Cardiac muscle cell (in vitro differentiated cells and primary cell): ENCODE data around the gene CHGA. TPM values are rescaled to one million over a fixed set of nuclear protein-coding genes. Genes with fewer than 3 reads are reported as not detected.

ENCODE experiments used
- DNase-seq, 2 donors: peaks; one replicate each; pipeline versions ENCODE4 v3.0.0 to v3.0.0-alpha.2; 2010 to 2017; ENCODE audit warnings: low read depth in 1 of 2, low spot score in 1 of 2
- H3K27ac ChIP-seq: fragments of 200-600 bp; sonication (generic); 2 replicates; pipeline ENCODE4 v1.5.1; 2016
- H3K27me3 ChIP-seq: fragments of 200-600 bp; sonication (generic); 2 replicates; pipeline ENCODE4 v1.6.0; 2016; ENCODE audit warnings: control low read depth
- H3K36me3 ChIP-seq: fragments of 200-600 bp; sonication (generic); 2 replicates; pipeline ENCODE4 v1.5.1; 2016; ENCODE audit warnings: control low read depth
- H3K4me1 ChIP-seq: fragments of 200-600 bp; sonication (generic); 2 replicates; pipeline ENCODE4 v1.8.1; 2017; ENCODE audit warnings: low read depth, mild to moderate bottlenecking, mixed run types
- H3K4me3 ChIP-seq: fragments of 200-600 bp; sonication (generic); 2 replicates; pipeline ENCODE4 v1.5.1; 2016; ENCODE audit warnings: mild to moderate bottlenecking
- H3K9me3 ChIP-seq: fragments of 200-600 bp; sonication (generic); 2 replicates; pipeline ENCODE4 v1.5.1; 2017; ENCODE audit warnings: low read depth, mild to moderate bottlenecking, control low read depth
- polyA plus RNA-seq: library from polyadenylated mRNA; unstranded; fragments of >200 nt; fragmentation: Nextera tagmentation; extraction: Ambion mirVana; gene quantifications from 2 replicates; pipeline ENCODE4 v1.2.1, GENCODE V29; 2016
- total RNA-seq: library from RNA; depleted of rRNA; stranded (reverse); fragments of >200 nt; gene quantifications from 2 replicates; pipeline ENCODE4 v1.2.3, GENCODE V29; 2016
- TF ChIP-seq, protein P1 (sequence below): IDR thresholded peaks from 2 replicates; pipeline ENCODE4 v1.5.1; 2012; ENCODE audit warnings: low read depth, mild to moderate bottlenecking, low read length

The CHGA gene, protein sequence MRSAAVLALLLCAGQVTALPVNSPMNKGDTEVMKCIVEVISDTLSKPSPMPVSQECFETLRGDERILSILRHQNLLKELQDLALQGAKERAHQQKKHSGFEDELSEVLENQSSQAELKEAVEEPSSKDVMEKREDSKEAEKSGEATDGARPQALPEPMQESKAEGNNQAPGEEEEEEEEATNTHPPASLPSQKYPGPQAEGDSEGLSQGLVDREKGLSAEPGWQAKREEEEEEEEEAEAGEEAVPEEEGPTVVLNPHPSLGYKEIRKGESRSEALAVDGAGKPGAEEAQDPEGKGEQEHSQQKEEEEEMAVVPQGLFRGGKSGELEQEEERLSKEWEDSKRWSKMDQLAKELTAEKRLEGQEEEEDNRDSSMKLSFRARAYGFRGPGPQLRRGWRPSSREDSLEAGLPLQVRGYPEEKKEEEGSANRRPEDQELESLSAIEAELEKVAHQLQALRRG
- total RNA-seq (0.21 TPM in 1 of 2 replicates, not detected in the other), polyA plus RNA-seq (0.31 and 0.73 TPM in 2 replicates)

DNA sequence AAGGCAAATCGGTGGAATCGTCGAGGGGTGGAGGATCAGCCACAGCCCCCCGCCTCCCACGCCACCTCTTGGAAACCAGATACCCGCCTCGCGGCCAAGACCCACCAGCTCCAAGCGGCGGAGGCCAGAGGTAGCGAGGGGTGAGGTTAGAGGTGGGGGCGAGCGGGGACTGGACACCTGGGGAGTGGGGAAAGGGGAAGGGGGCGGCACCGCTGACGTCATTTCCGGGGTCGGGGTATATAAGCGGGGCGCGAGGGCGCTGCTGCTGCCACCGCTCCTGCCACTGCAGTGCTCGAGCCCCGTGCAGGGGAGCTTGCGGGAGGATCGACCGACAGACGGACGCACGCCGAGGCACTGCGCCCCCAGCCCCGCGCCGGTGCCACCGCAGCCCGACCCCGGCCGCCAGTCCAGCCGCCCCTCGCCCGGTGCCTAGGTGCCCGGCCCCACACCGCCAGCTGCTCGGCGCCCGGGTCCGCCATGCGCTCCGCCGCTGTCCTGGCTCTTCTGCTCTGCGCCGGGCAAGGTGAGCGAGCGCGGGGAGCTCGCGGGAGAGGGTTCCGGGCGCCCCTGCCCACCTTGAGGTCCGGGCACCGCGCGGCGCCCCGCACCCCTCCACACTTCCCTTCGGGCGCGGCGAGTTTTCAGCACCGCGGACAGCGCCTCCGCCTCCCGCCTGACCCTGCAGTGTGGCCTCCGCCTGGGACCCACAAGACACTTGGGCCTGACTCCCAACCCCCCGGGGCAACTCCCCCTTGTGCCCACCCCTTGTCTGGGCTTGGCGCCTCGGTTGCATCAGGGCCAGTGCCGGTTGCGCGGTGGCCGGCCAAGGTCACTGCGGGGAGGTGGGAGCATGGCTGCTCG lies at the start of gene CHGA:
CHGA (plus strand) TSS at position 268 of the 861 bp plus-strand sequence; CDS start at position 478, 210 bp downstream.
- H3K36me3 ChIP-seq, result no peaks in the 10 kb centered on the region
- H3K9me3 ChIP-seq, result no peaks in the 10 kb centered on the region
- H3K27me3 ChIP-seq, result peaks cover 26% of the 10 kb centered on the region
- peak within 1 kb of the TSS; percentile 59 for H3K4me3 ChIP-seq
- TF ChIP-seq, protein P1, sequence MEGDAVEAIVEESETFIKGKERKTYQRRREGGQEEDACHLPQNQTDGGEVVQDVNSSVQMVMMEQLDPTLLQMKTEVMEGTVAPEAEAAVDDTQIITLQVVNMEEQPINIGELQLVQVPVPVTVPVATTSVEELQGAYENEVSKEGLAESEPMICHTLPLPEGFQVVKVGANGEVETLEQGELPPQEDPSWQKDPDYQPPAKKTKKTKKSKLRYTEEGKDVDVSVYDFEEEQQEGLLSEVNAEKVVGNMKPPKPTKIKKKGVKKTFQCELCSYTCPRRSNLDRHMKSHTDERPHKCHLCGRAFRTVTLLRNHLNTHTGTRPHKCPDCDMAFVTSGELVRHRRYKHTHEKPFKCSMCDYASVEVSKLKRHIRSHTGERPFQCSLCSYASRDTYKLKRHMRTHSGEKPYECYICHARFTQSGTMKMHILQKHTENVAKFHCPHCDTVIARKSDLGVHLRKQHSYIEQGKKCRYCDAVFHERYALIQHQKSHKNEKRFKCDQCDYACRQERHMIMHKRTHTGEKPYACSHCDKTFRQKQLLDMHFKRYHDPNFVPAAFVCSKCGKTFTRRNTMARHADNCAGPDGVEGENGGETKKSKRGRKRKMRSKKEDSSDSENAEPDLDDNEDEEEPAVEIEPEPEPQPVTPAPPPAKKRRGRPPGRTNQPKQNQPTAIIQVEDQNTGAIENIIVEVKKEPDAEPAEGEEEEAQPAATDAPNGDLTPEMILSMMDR, result no peak
- H3K27ac ChIP-seq, result no peak within 1 kb of the TSS
- DNase-seq, result peak; percentile 55 to 91
- H3K4me1 ChIP-seq, result no peaks in the 10 kb centered on the region

- Histone ChIP-seq H3K4me1 (peaks cover 5% of the 10 kb centered on the region), H3K9me3 (no peaks in the 10 kb centered on the region), H3K36me3 (no peaks in the 10 kb centered on the region), H3K27ac (no peak overlapping the region), H3K4me3 (no peak overlapping the region), H3K27me3 (no peaks in the 10 kb centered on the region)
- peak in 1 of 2 donors; percentile 52 for DNase-seq
- TF ChIP-seq, protein P1, result no peak
These were observed 47.8 kb upstream of the CHGA start for GRCh38 chr14:92874962-92875661.

GRCh38 chr14:92877757-92878431 lies 45.1 kb upstream of the CHGA start:
- Histone ChIP-seq H3K4me3 (no peak overlapping the region), H3K4me1 (peaks cover 5% of the 10 kb centered on the region), H3K36me3 (no peaks in the 10 kb centered on the region), H3K27ac (no peak overlapping the region), H3K9me3 (no peaks in the 10 kb centered on the region), H3K27me3 (no peaks in the 10 kb centered on the region)
- TF ChIP-seq, protein P1, result no peak
- DNase-seq, result peak; percentile 53 to 63

- Histone ChIP-seq H3K9me3 (no peaks in the 10 kb centered on the region), H3K4me3 (no peak overlapping the region), H3K4me1 (no peaks in the 10 kb centered on the region), H3K27ac (no peak overlapping the region), H3K36me3 (no peaks in the 10 kb centered on the region), H3K27me3 (no peaks in the 10 kb centered on the region)
- TF ChIP-seq, protein P1, result no peak
- no peak for DNase-seq
These were observed 42.6 kb upstream of the CHGA start for GRCh38 chr14:92880351-92880750.
